DND-41 (cell line): ENCODE measurements around the gene EPN3.
A peak's percentile ranks its signal among the peaks of the same experiment; 100 is the strongest.

Experiments
- ATAC-seq: fragments of 200-7000 bp; cut with Tn5 transposase; 3 replicates; pipeline ENCODE4 v1.9.1; 2021; ENCODE audit warnings: low read depth; ENCODE audit not compliant: insufficient read depth
- DNase-seq: peaks from one replicate; pipeline ENCODE4 v3.0.0-alpha.2; 2020
- H2AFZ ChIP-seq: 2 replicates; pipeline ENCODE4 v1.6.0; 2012; ENCODE audit warnings: low read depth, low read length
- H3K27ac ChIP-seq: 2 replicates; pipeline ENCODE4 v1.5.1; 2012; ENCODE audit warnings: low read length, inconsistent platforms
- H3K27me3 ChIP-seq: fragments of 200-600 bp; sonication (generic); 2 replicates; pipeline ENCODE4 v1.6.0; 2012; ENCODE audit warnings: low read length, mild to moderate bottlenecking, inconsistent platforms; ENCODE audit not compliant: insufficient read depth, poor library complexity
- H3K36me3 ChIP-seq: 2 replicates; pipeline ENCODE4 v1.5.1; 2012; ENCODE audit warnings: low read length, inconsistent platforms; ENCODE audit not compliant: insufficient read depth
- H3K4me1 ChIP-seq: 2 replicates; pipeline ENCODE4 v1.5.1; 2012; ENCODE audit warnings: mild to moderate bottlenecking, low read length; ENCODE audit not compliant: insufficient read depth
- H3K4me2 ChIP-seq: 2 replicates; pipeline ENCODE4 v1.6.0; 2012; ENCODE audit warnings: mild to moderate bottlenecking, moderate library complexity, low read length, inconsistent platforms; ENCODE audit not compliant: insufficient read depth
- H3K4me3 ChIP-seq, 2 experiments: fragments of 200-600 bp in 1 of 2; shearing (Covaris generic) in 1 of 2; 2 replicates each; pipeline ENCODE4 v1.5.1; 2012 to 2016; ENCODE audit warnings: inconsistent platforms in 2 of 2, low read length in 2 of 2, mild to moderate bottlenecking in 2 of 2, low read depth in 1 of 2, moderate library complexity in 1 of 2
- H3K79me2 ChIP-seq: 2 replicates; pipeline ENCODE4 v1.6.0; 2012; ENCODE audit warnings: low read length, inconsistent platforms; ENCODE audit not compliant: insufficient read depth
- H3K9ac ChIP-seq: 2 replicates; pipeline ENCODE4 v1.6.0; 2012; ENCODE audit warnings: low read depth, mild to moderate bottlenecking, inconsistent platforms, low read length, moderate library complexity
- H3K9me3 ChIP-seq: 2 replicates; pipeline ENCODE4 v1.5.1; 2012; ENCODE audit warnings: low read length, moderate library complexity, mild to moderate bottlenecking, inconsistent platforms; ENCODE audit not compliant: insufficient read depth, severe bottlenecking
- H4K20me1 ChIP-seq: 2 replicates; pipeline ENCODE4 v1.6.0; 2012; ENCODE audit warnings: low read length; ENCODE audit not compliant: insufficient read depth
- EZH2 ChIP-seq: IDR thresholded peaks from 3 replicates; pipeline ENCODE4 v1.6.1; 2012; ENCODE audit warnings: borderline replicate concordance, low read depth, mild to moderate bottlenecking, moderate library complexity, low read length, inconsistent platforms; ENCODE audit not compliant: severe bottlenecking
- TF ChIP-seq, protein P1 (sequence below): IDR thresholded peaks from 2 replicates; pipeline ENCODE4 v1.5.1; 2012; ENCODE audit warnings: borderline replicate concordance, low read length, moderate library complexity, mild to moderate bottlenecking; ENCODE audit not compliant: poor library complexity, severe bottlenecking; ENCODE audit errors: extremely low read depth

EPN3 gene

DNA sequence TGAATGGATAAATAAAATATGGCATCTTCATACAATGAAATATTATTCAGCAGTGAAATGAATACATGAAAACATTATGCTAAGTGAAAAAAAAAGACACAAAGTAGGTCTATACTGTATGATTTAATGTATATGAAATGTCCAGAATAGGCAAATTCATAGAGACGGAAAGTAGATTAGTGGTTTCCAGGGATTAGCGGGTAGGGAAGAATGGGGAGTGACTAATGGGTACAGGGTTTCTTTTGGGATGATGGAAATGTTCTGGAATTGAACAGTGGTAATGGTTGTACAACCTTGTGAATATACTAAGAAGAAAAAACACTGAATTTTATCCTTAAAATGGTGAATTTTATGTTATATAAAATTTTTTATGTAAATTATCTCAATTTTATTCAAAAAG is 32.8 kb upstream of the EPN3 start:
- no peak overlapping the region for H3K27ac ChIP-seq
- TF ChIP-seq EZH2, result no peak
- TF ChIP-seq, protein P1, sequence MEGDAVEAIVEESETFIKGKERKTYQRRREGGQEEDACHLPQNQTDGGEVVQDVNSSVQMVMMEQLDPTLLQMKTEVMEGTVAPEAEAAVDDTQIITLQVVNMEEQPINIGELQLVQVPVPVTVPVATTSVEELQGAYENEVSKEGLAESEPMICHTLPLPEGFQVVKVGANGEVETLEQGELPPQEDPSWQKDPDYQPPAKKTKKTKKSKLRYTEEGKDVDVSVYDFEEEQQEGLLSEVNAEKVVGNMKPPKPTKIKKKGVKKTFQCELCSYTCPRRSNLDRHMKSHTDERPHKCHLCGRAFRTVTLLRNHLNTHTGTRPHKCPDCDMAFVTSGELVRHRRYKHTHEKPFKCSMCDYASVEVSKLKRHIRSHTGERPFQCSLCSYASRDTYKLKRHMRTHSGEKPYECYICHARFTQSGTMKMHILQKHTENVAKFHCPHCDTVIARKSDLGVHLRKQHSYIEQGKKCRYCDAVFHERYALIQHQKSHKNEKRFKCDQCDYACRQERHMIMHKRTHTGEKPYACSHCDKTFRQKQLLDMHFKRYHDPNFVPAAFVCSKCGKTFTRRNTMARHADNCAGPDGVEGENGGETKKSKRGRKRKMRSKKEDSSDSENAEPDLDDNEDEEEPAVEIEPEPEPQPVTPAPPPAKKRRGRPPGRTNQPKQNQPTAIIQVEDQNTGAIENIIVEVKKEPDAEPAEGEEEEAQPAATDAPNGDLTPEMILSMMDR, result no peak
- no peaks in the 10 kb centered on the region for H3K9me3 ChIP-seq
- H3K9ac ChIP-seq, result no peak overlapping the region
- H3K79me2 ChIP-seq, result no peaks in the 10 kb centered on the region
- no peaks in the 10 kb centered on the region for H4K20me1 ChIP-seq
- H3K27me3 ChIP-seq, result peaks cover 3% of the 10 kb centered on the region
- no peaks in the 10 kb centered on the region for H3K36me3 ChIP-seq
- H3K4me3 ChIP-seq, result no peak overlapping the region
- 0 out of 2 replicates have a peak, but pooled peaks cover 6% of the 10 kb centered on the region for H3K4me1 ChIP-seq
- no peak for ATAC-seq
- H2AFZ ChIP-seq, result no peak overlapping the region
- H3K4me2 ChIP-seq, result no peak overlapping the region
- no peak for DNase-seq

DNA sequence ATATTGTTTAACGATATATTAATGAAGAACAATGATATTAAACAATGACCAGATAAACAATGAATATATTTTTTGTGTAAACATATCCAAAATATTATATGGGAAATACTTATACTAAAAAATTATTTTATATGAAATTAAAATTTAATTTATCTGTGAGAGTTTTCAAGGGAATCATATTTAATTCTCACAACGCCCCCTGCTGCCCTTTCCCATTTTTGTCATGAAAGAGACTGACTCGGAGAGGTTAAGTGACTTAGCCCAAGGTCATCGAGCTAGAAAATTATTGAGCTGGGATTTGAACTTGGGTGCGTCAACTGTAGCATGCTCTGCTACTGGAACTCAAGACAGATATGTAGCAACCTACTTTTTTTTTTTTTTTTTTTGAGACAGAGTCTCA is 31.5 kb upstream of the EPN3 start:
- no peak overlapping the region for H3K27ac ChIP-seq
- no peak for ATAC-seq

DNA sequence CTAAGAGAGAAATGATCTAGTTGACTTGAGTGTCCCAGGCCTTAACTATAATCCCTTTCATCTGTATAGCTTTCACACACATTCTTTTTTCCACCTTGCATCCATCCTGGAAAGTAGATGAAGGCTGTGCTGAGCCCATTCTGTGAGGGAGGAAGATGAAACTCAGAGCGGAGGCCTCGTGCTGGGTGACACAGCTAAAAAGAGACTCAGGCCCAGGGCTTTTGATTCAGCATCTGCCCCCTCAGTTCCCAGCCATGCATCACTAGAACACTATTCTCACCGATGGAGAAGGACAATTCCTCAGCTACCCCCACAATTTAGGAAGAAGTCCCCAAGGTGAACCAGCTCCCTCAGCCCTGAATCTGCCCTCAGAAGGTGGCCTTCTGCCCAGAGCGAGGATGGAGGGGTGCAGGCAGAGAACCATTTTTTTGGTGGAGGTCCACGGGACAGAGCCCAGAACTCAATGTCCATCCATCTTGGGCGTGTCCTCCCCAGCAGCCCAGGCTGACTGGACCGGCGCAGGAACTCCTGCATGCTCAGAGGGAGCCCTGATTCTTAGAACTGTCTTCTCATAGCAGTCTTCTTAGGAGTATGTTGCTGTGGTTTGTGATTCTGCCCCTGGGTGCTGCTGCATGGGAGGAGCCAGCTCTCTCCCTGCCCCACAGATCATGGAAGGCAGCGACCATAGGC is 30.1 kb upstream of the EPN3 start:
- H3K36me3 ChIP-seq, result no peaks in the 10 kb centered on the region
- no peak overlapping the region for H3K4me2 ChIP-seq
- H3K79me2 ChIP-seq, result no peaks in the 10 kb centered on the region
- H3K27me3 ChIP-seq, result peaks cover 10% of the 10 kb centered on the region
- TF ChIP-seq EZH2, result no peak
- TF ChIP-seq, protein P1, result no peak
- 0 out of 2 replicates have a peak, but pooled peaks cover 9% of the 10 kb centered on the region for H3K4me1 ChIP-seq
- DNase-seq (no peak), ATAC-seq (no peak)
- H2AFZ ChIP-seq, result no peak overlapping the region
- no peak overlapping the region for H3K27ac ChIP-seq
- H3K9ac ChIP-seq, result no peak overlapping the region
- no peak overlapping the region for H3K4me3 ChIP-seq
- H3K9me3 ChIP-seq, result no peaks in the 10 kb centered on the region
- no peaks in the 10 kb centered on the region for H4K20me1 ChIP-seq

More for the DNA sequence above, 31.5 kb upstream of the EPN3 start:
- no peaks in the 10 kb centered on the region for H4K20me1 ChIP-seq
- H3K4me1 ChIP-seq, result 0 out of 2 replicates have a peak, but pooled peaks cover 8% of the 10 kb centered on the region
- peaks cover 7% of the 10 kb centered on the region for H3K27me3 ChIP-seq
- H3K9ac ChIP-seq, result no peak overlapping the region
- no peak overlapping the region for H3K4me3 ChIP-seq
- peak; percentile 40 for DNase-seq
- TF ChIP-seq EZH2, result no peak
- TF ChIP-seq, protein P1, result peak; percentile 56
- H3K36me3 ChIP-seq, result no peaks in the 10 kb centered on the region
- no peaks in the 10 kb centered on the region for H3K9me3 ChIP-seq
- H3K79me2 ChIP-seq, result no peaks in the 10 kb centered on the region
- H3K4me2 ChIP-seq, result no peak overlapping the region
- no peak overlapping the region for H2AFZ ChIP-seq
